Measurements from ENCODE around the gene PLA2G4C.

GRCh38 chr19:48041877-48042580 is 68.6 kb downstream of the PLA2G4C start:
- TF ChIP-seq CTCF (IDR thresholded peaks at IDR 0.05; ENCODE audit: insufficient read depth, low read length, poor library complexity, severe bottlenecking) (no peak), EZH2phosphoT487 (conservative IDR thresholded peaks at IDR 0.05; ENCODE audit: low read length) (no peak)
